GM04503 (cell line): ENCODE results near the gene CCDC74A.
"Not testable (repeated sequence)": the region's sequence is repeated elsewhere in the genome, so short reads cannot be mapped to it uniquely, and the experiment has no call there.

Source experiments
- DNase-seq: peaks from one replicate; pipeline ENCODE4 v3.0.0-alpha.2; 2012; ENCODE audit warnings: low read depth

CCDC74A gene

GRCh38 chr2:131529864-131530445 lies 2.3 kb downstream of the CCDC74A start:
- not testable (repeated sequence) for DNase-seq

- DNase-seq = not testable (repeated sequence)
Observed at GRCh38 chr2:131530626-131531344, 3.1 kb downstream of the CCDC74A start.

- DNase-seq = not testable (repeated sequence)
Observed at GRCh38 chr2:131531547-131532185, 4.0 kb downstream of the CCDC74A start.

- not testable (repeated sequence) for DNase-seq
Observed at GRCh38 chr2:131532723-131533608, 5.3 kb downstream of the CCDC74A start.

- DNase-seq = not testable (repeated sequence)
Observed at GRCh38 chr2:131533609-131534316, 6.1 kb downstream of the CCDC74A start.

GRCh38 chr2:131534317-131534672 lies 6.6 kb downstream of the CCDC74A start:
- not testable (repeated sequence) for DNase-seq

- not testable (repeated sequence) for DNase-seq
Observed at GRCh38 chr2:131534965-131535364, 7.3 kb downstream of the CCDC74A start.

GRCh38 chr2:131535526-131535925 lies 7.8 kb downstream of the CCDC74A start:
- DNase-seq = no peak

- DNase-seq = not testable (repeated sequence)
Observed at GRCh38 chr2:131535951-131536826, 8.5 kb downstream of the CCDC74A start.

- DNase-seq = not testable (repeated sequence)
Observed at GRCh38 chr2:131536841-131537240, 9.2 kb downstream of the CCDC74A start.

GRCh38 chr2:131538856-131539255 lies 11.2 kb downstream of the CCDC74A start:
- not testable (repeated sequence) for DNase-seq

GRCh38 chr2:131542438-131543384 lies 15.0 kb downstream of the CCDC74A start:
- DNase-seq = no peak

- no peak for DNase-seq
Observed at GRCh38 chr2:131543385-131543891, 15.8 kb downstream of the CCDC74A start.

- DNase-seq = not testable (repeated sequence)
Observed at GRCh38 chr2:131544006-131544812, 16.5 kb downstream of the CCDC74A start.

GRCh38 chr2:131544813-131545165 lies 17.1 kb downstream of the CCDC74A start:
- not testable (repeated sequence) for DNase-seq

- DNase-seq = no peak
Observed at GRCh38 chr2:131552871-131553270, 25.2 kb downstream of the CCDC74A start.

- DNase-seq = no peak
Observed at GRCh38 chr2:131556998-131557397, 29.3 kb downstream of the CCDC74A start.

- DNase-seq = no peak
Observed at GRCh38 chr2:131557558-131558321, 30.1 kb downstream of the CCDC74A start.
